T47D (cell line): Measurements from ENCODE around the gene LSM4.

Experiments used
- DNase-seq, 2 experiments: peaks; one replicate each; pipeline versions ENCODE4 v3.0.0 to v3.0.0-alpha.2; 2011 to 2012; ENCODE audit warnings: low read depth in 1 of 2, low spot score in 1 of 2
- JUND ChIP-seq: IDR thresholded peaks from 2 replicates; pipeline ENCODE4 v1.6.1; 2012; ENCODE audit warnings: low read depth
- in situ Hi-C: cut with HindIII; loops from 2 replicates; pipeline ENCODE4 v1.10.0; 2016; ENCODE audit warnings: low sequenced_read_pairs, low pct_unique_long_range_greater_than_20kb

Gene LSM4

GRCh38 chr19:18317961-18318800, 4.7 kb downstream of the LSM4 start:
- no peak for DNase-seq
- in situ Hi-C loops: no loop called here
- TF ChIP-seq JUND: no peak

GRCh38 chr19:18313398-18313797, 9.5 kb downstream of the LSM4 start:
- TF ChIP-seq JUND: no peak
- DNase-seq: no peak
- in situ Hi-C loops: no loop called here

GRCh38 chr19:18312092-18312534, 10.8 kb downstream of the LSM4 start:
- no peak for DNase-seq
- in situ Hi-C loops: no loop called here
- no peak for TF ChIP-seq JUND

GRCh38 chr19:18311502-18312091, 11.3 kb downstream of the LSM4 start:
- in situ Hi-C loops: no loop called here
- DNase-seq: no peak
- no peak for TF ChIP-seq JUND

- DNase-seq: no peak
- in situ Hi-C loops: no loop called here
- TF ChIP-seq JUND: no peak
Observed at GRCh38 chr19:18310966-18311365, 11.9 kb downstream of the LSM4 start.

GRCh38 chr19:18310118-18310909, 12.6 kb downstream of the LSM4 start:
- no peak for DNase-seq
- no peak for TF ChIP-seq JUND
- in situ Hi-C loops: no loop called here

- in situ Hi-C loops: no loop called here
- TF ChIP-seq JUND: no peak
- no peak for DNase-seq
Observed at GRCh38 chr19:18309525-18310064, 13.3 kb downstream of the LSM4 start.

GRCh38 chr19:18308948-18309325, 13.9 kb downstream of the LSM4 start:
- no peak for TF ChIP-seq JUND
- no peak for DNase-seq
- in situ Hi-C loops: no loop called here

- DNase-seq: no peak
- in situ Hi-C loops: no loop called here
- TF ChIP-seq JUND: no peak
Observed at GRCh38 chr19:18308051-18308947, 14.6 kb downstream of the LSM4 start.

GRCh38 chr19:18307271-18307681, 15.6 kb downstream of the LSM4 start:
- no peak for DNase-seq
- TF ChIP-seq JUND: no peak
- in situ Hi-C loops: no loop called here

GRCh38 chr19:18306888-18307260, 16.0 kb downstream of the LSM4 start:
- no peak for TF ChIP-seq JUND
- no peak for DNase-seq
- in situ Hi-C loops: no loop called here

- DNase-seq: no peak
- TF ChIP-seq JUND: no peak
- in situ Hi-C loops: no loop called here
Observed at GRCh38 chr19:18306209-18306887, 16.5 kb downstream of the LSM4 start.
